NCI-H2196 treated with DMSO at 0.1 percent for 48 hours (cell line): ENCODE data around the gene TEX28.
"Not testable (repeated sequence)": the region's sequence is repeated elsewhere in the genome, so short reads cannot be mapped to it uniquely, and the experiment has no call there.

Source experiments
- DNase-seq: peaks from one replicate; lab custom pipeline; 2025; ENCODE audit not compliant: unreplicated experiment; lab: John Stamatoyannopoulos, UW

Gene TEX28

GRCh38 chrX:154247377-154248045 is 47.4 kb downstream of the TEX28 start:
- not testable (repeated sequence) for DNase-seq

GRCh38 chrX:154239982-154240503 is 54.9 kb downstream of the TEX28 start:
- not testable (repeated sequence) for DNase-seq

GRCh38 chrX:154238939-154239559 is 55.9 kb downstream of the TEX28 start:
- not testable (repeated sequence) for DNase-seq

GRCh38 chrX:154233620-154234019 is 61.3 kb downstream of the TEX28 start:
- not testable (repeated sequence) for DNase-seq

- DNase-seq = not testable (repeated sequence)
These were observed 63.5 kb downstream of the TEX28 start for GRCh38 chrX:154231443-154231842.

GRCh38 chrX:154226706-154227105 is 68.2 kb downstream of the TEX28 start:
- DNase-seq = not testable (repeated sequence)

DNA sequence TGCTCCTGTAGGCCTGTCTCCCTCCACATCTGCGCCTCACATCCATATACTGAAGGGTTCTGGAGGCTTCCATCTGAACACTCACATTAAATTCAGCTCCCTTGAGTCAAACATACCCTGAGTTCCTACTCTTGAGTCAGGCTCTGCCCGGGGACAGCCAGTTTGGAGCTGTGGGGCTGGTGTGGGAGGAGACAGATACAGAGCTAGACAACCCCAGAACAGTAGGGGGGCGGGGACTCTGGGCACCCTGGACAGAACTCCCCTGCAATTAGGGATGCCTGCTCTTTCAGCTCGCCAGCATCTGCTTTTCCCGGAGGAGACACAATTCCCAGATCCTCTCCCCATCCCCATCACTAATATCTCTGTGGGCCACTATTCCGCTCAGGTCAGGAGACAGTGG is 69.6 kb downstream of the TEX28 start:
- DNase-seq = not testable (repeated sequence)
